ENCODE data around the gene KLF3. TPM values are rescaled to one million over a fixed set of nuclear protein-coding genes. Genes with fewer than 3 reads are reported as not detected.

Gene KLF3
- total and polyA plus RNA-seq, 2 experiments from 2014 or later: 68.4 to 77.3 TPM

GRCh38 chr4:38681281-38681991 is 17.4 kb downstream of the KLF3 start:
- no peak for DNase-seq (ENCODE audit: low spot score)
- no peaks in the 10 kb centered on the region for H3K9me3 ChIP-seq (ENCODE audit: low read depth)
- H3K9me2 ChIP-seq (replicated peaks; ENCODE audit: insufficient read depth): no peaks in the 10 kb centered on the region
- peaks cover 32% of the 10 kb centered on the region for H3K4me1 ChIP-seq (ENCODE audit: insufficient read depth)
- WGBS (ENCODE audit: low lambda C conversion rate, missing lambda C conversion rate): 65% methylated on average over 12 of the region's 12 CpGs
- TF ChIP-seq EZH2phosphoT487 (IDR thresholded peaks at IDR 0.05; ENCODE audit: low read depth, severe bottlenecking, unreplicated experiment): no peak
- TF ChIP-seq CTCF (IDR thresholded peaks at IDR 0.05; ENCODE audit: poor library complexity): no peak
- TF ChIP-seq EZH2 (IDR thresholded peaks at IDR 0.05; ENCODE audit: borderline replicate concordance): no peak
- H4K20me1 ChIP-seq (ENCODE audit: insufficient read depth, poor library complexity, severe bottlenecking): peaks cover 89% of the 10 kb centered on the region
- peak overlapping the region; percentile 51 for H3K27ac ChIP-seq
- H3K36me3 ChIP-seq (replicated peaks; ENCODE audit: insufficient read depth, low read depth): peaks cover 4% of the 10 kb centered on the region
- H3K4me3 ChIP-seq: no peak overlapping the region
- H3K4me2 ChIP-seq: no peak overlapping the region
- no peaks in the 10 kb centered on the region for H3K27me3 ChIP-seq
- no peak overlapping the region for H2AFZ ChIP-seq
- H3K79me2 ChIP-seq: peaks cover 99% of the 10 kb centered on the region

GRCh38 chr4:38682336-38682735 is 18.3 kb downstream of the KLF3 start:
- H3K9me3 ChIP-seq (ENCODE audit: low read depth): no peaks in the 10 kb centered on the region
- peaks cover 99% of the 10 kb centered on the region for H3K79me2 ChIP-seq
- peaks cover 31% of the 10 kb centered on the region for H3K4me1 ChIP-seq (ENCODE audit: insufficient read depth)
- peaks cover 4% of the 10 kb centered on the region for H3K36me3 ChIP-seq (replicated peaks; ENCODE audit: insufficient read depth, low read depth)
- no peak for TF ChIP-seq EZH2phosphoT487 (IDR thresholded peaks at IDR 0.05; ENCODE audit: low read depth, severe bottlenecking, unreplicated experiment)
- no peak for TF ChIP-seq CTCF (IDR thresholded peaks at IDR 0.05; ENCODE audit: poor library complexity)
- no peak for TF ChIP-seq EZH2 (IDR thresholded peaks at IDR 0.05; ENCODE audit: borderline replicate concordance)
- WGBS (ENCODE audit: low lambda C conversion rate, missing lambda C conversion rate): 87% methylated on average over 5 of the region's 5 CpGs
- no peak overlapping the region for H3K4me2 ChIP-seq
- peak overlapping the region; percentile 32 for H3K27ac ChIP-seq
- no peaks in the 10 kb centered on the region for H3K9me2 ChIP-seq (replicated peaks; ENCODE audit: insufficient read depth)
- H2AFZ ChIP-seq: no peak overlapping the region
- H3K4me3 ChIP-seq: no peak overlapping the region
- H4K20me1 ChIP-seq (ENCODE audit: insufficient read depth, poor library complexity, severe bottlenecking): peaks cover 87% of the 10 kb centered on the region
- no peaks in the 10 kb centered on the region for H3K27me3 ChIP-seq
- DNase-seq (ENCODE audit: low spot score): no peak

DNA sequence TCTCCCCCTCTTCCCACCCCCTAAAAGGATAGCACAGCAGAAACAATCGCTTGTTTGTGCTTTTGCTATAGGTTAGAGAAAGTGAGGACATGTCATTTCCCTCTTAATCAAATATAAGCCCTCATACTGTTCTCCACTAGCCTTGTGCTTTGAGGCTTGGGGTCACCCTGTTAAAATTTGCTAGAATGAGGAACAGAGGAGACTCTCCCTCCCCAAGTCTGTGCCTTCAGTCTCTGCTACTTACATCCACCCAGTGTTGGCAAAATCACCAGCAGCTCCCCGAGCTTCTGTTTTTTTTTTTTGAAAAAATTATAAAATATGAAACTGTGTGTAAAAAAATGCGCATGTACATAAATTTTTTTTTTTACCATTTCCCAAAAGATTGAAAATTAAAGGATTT is 19.3 kb downstream of the KLF3 start:
- DNase-seq (ENCODE audit: low spot score): no peak
- Histone ChIP-seq H4K20me1 (ENCODE audit: insufficient read depth, poor library complexity, severe bottlenecking) (peaks cover 87% of the 10 kb centered on the region), H3K4me1 (ENCODE audit: insufficient read depth) (peaks cover 28% of the 10 kb centered on the region), H2AFZ (no peak overlapping the region), H3K79me2 (peaks cover 99% of the 10 kb centered on the region), H3K36me3 (replicated peaks; ENCODE audit: insufficient read depth, low read depth) (peaks cover 4% of the 10 kb centered on the region), H3K9me3 (ENCODE audit: low read depth) (no peaks in the 10 kb centered on the region), H3K4me2 (no peak overlapping the region), H3K27me3 (no peaks in the 10 kb centered on the region), H3K27ac (no peak overlapping the region), H3K4me3 (no peak overlapping the region), H3K9me2 (replicated peaks; ENCODE audit: insufficient read depth) (no peaks in the 10 kb centered on the region)
- no peak for TF ChIP-seq EZH2 (IDR thresholded peaks at IDR 0.05; ENCODE audit: borderline replicate concordance)
- TF ChIP-seq CTCF (IDR thresholded peaks at IDR 0.05; ENCODE audit: poor library complexity): no peak
- no peak for TF ChIP-seq EZH2phosphoT487 (IDR thresholded peaks at IDR 0.05; ENCODE audit: low read depth, severe bottlenecking, unreplicated experiment)
- 92% methylated on average over 3 of the region's 3 CpGs for WGBS (ENCODE audit: low lambda C conversion rate, missing lambda C conversion rate)

All from hepatocyte (in vitro differentiated cells).